UCSD-AML1 (cell line): Measurements from ENCODE around the gene SEMA3E.
"Not testable (repeated sequence)": the region's sequence is repeated elsewhere in the genome, so short reads cannot be mapped to it uniquely, and the experiment has no call there.

Experiments used
- DNase-seq: peaks from one replicate; lab custom pipeline; 2025; ENCODE audit not compliant: unreplicated experiment; lab: John Stamatoyannopoulos, UW

Gene SEMA3E

DNA sequence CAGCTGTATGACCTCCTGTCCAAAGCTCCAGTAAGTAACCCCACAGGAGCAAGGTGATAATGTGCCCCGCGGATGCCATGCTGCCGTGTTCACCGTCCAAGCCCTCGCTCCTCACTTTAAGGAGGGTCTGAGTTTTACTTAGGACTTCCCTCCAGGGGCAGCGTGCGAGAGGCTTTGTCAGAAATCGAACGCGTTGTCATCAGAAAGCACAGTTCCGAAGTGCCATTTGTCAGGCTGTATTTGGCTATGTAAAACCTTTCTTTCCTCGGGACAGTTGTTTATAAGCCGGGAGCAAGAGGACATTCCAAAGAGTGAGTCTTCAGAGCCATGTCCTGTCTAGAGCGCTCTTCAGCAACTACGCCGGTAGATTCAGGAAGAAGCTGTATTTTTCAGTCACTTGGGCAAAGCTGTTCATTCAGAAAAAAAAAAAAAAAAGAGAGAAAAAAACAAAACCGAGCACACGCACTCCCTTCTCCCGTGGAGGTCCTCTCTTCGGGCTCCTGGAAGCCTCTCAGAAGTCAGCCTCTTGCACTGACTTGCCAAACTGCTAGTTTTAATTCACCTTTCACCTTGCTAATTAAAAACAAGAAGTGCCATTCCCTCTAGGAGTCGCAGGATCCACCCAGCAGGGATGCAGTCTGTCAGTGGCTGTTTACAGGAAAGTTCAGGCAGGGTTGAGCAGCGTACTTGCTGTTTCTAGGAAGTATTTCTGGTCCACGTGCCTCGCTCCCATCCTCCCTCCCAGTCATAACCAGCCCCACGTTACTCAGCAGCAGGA is at the start of gene SEMA3E:
Gene SEMA3E, minus strand, starts transcription at position 676 of the 778 bp plus-strand sequence.
- no peak for DNase-seq

DNA sequence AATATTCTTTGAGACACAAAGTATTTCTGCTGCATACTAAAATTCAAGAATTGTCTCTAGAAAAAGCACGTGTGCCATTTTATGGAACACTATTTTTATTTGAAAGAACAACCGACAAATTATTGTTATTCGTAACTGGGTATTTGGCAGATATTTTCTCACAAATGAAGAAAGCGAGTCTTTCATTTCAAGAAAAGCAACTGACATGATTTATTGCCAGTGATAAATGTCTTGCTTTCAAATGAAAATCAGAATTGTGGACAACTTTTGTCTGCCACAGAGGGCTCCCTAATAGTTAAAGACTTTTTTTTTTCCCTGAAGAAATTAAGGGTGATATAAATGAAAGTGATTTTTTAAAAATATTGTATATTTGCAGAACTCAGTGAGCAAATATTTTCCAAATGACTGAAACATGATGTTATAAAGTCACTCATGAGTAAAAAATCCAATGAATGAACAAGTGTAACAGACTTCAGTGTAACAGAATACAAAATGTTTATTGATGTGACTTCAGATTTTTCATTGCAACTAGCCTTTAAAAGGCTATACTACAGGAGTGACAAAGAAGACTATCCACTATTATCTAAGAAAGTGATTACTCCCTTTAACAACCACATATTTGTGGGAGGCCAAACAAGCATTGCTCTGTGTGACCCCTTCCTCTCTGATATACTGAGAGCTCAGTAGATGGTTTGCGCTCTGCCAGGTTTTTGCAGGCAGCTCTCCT is 49.0 kb upstream of the SEMA3E start:
- DNase-seq, result no peak

DNA sequence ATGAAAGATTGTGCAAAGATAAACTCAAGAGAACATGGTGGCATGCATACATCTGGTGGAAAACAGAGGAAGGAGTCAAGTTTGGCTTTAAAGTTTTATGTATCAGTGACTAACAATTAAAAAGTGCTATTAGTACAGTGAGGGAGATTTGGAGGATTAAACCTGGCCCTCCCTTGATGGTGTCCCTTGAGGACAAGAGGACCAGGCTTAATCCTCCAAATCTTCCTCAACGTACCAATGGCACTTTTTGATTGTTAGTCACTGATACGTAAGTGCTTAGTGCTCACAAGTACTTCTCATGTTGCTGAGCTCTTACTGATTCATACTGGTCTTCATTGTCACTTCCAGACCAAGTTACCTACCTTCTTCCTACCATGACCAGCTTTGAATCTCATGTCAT is 47.2 kb upstream of the SEMA3E start:
- DNase-seq, result no peak

DNA sequence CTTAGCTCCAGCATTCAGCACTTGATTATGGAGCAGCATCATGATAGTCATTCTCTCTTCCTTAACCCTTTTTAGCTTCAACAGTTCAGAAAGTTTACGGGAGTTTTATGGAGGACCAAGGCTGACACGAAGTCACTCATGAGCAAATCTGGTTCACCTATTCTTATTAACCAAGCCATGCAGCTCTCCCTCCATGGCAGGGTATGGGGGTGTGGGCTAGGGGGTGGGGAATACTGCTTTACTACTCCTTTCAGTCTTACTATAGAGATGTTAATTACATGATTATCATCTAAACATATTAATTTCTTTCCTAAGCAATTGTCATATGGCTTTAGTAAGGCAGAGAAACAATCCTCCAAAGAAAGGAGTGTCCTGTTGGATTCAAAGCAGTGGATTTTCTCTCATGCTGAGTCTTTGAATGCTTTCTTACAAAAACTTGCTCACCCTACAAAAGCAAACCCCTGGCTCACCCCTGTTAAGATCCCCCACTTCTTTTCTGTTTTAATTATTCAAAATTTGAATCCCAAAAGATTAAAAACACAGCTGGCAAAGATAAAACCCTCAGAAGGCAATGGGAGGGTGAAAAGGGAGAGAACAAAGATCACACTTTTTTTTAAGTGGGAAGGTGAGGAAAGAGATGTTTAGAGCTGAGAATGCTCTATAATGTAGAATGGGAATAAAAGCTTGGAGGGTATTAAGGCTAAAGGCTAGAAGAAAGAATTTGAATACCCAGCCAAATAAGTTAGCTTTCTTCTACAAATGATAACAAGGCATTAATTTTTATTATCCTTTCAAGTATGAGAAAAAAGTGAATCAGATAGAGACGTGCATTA is 46.4 kb upstream of the SEMA3E start:
- no peak for DNase-seq

DNA sequence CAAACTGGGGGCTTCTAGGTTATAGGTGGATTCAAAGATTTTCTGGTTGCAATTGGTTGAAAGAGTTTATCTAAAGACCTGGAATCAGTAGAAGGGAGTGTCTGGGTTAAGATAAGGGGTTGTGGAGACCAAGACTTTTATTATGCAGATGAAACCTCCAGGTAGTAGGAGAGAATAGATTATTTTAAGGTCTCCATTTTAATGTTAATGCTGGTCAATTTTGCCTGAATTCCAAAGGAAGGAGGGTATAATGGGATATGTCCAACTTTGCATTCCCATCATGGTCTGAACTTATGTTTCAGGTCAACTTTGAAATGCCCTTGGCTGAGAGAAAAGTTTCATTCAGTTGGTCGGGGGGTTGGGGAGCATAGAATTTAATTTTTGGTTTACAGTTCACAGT is 44.3 kb upstream of the SEMA3E start:
- DNase-seq, result no peak

DNA sequence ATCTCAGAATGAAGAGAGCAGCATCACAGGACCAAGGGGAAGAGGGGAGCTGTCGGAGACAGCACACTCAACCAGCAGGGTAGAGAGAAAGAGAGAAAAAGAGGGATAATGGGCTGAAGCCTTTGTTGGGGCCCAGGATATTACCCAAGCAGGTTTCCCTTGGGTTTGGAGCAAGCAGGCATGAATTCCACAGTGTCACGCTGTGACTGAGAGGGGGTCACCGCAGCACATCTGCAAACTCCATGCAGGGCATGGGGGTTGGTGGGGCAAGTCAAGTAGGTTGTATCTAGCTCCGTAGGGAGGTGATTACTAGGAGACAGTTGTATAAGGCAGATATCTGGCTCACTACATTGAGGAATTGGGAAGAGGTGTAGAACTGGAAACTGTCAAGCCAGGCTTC is 42.2 kb upstream of the SEMA3E start:
- DNase-seq, result no peak

DNA sequence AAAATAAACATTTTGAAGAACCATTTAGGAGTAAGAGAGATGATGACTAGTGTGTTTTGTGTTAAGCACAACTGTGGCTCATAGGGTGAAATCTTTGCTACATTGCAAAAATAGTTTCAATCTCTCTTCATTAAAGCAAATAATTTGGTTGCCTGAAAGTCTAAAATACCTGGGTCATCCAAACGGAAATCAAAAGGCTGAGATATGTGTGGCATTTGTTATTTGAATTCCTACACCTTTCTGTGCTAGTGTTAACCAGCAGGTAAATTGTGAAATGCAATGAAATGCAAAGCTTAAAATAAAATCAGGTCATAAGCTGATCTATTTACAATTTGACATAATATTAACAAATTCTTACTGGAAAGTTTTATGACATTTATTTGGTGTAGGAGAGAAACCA is 40.9 kb upstream of the SEMA3E start:
- DNase-seq, result no peak

DNA sequence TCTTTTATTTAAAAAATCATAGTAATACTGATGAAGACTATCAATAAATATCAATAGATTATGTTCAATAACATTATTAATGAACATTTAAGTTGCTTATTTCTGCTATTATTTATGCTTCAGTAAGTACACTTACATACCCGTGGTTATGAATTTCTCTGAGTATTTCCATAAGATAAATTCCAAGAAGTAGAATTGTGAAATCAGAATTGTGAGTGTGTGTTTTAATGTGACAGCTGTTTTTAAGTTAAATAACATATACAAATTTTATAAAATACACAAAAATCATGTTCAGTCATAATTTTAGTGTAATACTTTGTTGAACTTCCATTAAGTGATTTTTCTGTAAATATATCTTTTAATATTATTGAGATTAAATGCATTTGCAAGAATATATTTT is 37.5 kb upstream of the SEMA3E start:
- DNase-seq, result no peak

DNA sequence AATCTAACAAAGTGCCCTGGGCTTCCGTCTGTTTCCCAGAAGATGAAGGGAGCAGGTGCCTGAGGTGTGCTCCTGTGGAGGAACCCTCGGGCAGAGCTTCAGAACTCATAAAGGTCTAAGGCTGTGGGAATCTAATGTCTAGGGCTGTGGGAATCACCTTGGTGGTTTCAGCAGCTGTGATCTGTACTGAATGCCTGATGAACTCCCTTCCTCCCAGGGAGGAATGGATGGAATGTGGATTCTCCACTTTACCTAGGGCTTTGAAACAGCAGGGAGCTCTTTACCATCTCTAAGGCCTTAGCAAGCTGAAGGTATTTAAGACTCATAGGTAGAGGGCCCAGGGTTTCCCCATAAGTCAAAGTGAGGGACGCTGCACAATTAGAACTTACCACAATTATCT is 36.0 kb upstream of the SEMA3E start:
- DNase-seq, result no peak

DNA sequence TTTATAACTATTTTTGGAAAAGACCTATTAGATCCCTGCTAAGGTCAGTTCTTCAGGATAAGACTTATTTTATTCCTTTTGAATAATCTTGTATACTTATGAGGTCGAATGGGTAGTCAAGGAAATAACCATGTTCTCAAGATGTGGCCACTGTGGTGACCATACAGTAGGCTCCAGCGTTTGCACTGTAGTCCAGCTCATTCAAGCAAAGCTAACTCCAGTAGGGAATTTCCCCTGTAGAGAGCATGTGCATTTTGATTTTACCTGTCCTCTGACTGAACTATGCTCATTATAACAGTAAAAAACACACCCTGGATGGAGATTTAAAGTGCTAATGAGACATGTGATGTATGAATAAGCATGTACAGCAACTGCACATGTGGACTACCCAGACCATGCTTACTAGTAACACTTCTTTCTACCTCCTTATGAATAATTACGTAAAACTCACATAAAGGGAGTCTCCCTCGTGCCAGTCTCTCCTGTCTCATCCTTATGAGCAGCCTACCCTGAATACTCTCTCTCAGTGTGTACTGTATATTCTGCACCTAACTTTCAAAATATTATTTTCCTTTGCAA is 32.4 kb upstream of the SEMA3E start:
- no peak for DNase-seq

DNA sequence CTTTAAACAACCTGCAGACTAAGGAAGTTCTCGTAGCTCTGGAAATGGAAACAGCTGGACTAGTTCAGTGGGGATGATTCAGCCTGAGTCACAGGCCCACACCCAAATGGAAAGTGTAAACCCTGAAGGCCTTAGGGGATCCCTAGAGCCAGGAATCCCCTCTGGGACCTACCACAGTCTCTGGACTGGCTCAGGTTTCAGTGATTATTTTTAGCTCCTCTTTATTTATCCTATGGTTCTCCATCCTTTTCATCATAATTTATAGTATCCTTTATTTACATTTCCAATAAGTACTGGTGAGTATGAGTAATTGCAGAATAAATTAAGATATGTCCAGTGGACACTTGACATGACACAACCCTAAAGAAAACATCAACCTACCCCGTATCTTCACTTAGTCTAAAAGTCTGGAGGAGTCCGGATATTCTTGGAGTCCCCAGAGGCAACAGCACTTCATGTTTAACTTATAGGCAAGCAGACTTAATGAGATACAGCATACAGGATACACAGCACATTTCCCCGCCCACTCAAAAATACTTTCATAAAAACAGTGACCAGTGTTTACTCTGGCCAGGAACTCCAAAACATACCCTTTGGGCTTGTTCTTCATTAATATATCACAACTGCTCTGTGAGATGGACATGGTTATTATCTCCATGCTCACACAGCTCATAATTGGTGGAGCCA is 28.4 kb upstream of the SEMA3E start:
- DNase-seq, result no peak

DNA sequence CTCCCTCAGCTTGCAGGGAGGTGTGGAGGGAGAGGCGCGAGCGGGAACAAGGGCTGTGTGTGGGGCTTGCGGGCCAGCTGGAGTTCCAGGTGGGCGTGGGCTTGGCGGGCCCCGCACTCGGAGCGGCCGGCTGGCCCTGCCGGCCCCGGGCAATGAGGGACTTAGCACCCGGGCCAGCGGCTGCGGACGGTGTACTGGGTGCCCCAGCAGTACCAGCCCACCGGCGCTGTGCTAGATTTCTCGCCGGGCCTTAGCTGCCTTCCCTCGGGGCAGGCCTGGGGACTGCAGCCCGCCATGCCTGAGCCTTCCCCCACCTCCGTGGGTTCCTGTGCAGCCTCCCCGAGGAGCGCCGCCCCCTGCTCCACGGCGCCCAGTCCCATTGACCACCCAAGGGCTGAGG is 24.4 kb upstream of the SEMA3E start:
- not testable (repeated sequence) for DNase-seq

DNA sequence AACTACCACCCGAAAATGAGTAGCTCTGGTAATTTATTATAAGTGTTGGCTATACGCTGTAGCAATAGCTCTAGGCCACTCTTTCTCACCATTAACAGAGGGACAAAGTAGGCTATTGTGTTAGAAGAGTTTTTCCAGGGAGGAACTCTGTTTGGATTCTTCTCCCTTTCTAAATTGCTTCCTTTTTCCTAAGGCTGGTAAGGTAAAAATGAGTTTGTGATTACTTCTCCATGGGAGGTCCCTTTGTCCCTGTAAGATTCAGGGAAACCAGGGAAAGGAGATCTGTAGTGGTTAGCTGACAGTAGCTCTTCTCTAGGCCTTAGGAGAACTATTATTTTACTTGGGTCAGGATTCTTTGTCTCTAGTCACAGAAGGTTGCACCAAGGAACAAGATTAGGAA is 23.2 kb upstream of the SEMA3E start:
- no peak for DNase-seq

DNA sequence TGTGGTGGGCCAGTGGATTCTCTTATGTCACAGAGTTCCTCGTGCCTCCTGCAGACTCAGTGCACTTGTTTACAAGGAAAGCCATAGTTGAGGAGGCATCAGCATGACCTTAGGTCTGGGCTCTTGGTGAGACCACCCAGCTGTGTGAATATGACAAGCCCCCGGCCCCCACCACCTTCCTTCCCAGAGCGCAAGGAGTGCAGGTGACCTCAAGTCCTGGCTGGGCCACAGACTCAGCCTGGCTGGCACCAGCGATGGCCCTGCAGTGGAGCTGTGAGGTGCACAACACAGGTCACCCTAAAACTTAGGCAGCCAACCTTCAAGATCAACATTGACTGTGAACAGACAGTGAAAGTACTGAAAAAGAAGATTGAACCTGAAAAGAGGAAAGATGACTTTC is 14.2 kb upstream of the SEMA3E start:
- DNase-seq, result no peak

DNA sequence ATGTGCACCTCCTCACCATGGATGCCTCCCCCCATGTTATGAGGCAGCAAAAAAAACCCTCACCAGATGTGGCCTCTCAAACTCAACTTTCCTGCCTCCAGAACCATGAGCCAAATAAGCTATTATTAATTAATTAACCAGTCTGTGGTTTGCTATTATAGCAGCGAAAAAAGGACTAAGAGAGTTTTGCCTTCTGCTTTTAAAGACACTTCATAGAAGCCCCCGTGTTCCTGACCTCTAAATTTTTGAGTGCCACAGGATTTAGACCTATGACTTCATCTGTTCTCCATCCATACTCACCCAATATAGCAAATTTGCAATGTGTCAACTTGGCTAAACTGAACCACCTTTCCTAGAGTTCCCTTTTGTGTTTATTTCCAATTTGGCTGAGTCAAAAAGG is 9.2 kb upstream of the SEMA3E start:
- no peak for DNase-seq

DNA sequence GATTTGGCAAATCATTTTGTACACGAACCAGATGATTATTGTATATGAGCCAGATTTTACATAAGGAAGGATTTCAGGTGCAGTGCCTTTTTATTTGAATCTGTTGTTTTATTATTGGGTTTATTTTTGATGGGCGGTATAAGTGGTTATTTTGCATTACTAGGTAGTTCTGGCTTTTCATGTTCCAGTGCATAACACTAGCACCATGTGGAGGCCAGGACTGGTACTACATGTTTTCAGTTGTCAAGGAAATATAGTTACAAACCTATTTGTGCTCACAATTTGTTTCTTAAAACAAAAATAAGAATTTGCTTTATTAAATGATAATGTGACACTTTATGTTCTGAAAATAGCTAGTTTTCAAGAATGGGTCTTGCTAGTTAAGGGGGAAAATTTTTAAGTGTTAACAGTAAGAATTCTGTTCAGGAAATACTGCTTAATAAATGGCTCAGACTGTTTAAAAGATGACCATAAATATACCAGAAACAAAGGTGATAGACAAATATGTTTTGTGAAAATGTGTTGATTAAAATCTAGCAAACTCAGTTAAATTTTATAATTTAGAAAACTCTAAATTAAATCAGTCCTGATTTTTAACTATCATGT is 7.1 kb upstream of the SEMA3E start:
- no peak for DNase-seq

DNA sequence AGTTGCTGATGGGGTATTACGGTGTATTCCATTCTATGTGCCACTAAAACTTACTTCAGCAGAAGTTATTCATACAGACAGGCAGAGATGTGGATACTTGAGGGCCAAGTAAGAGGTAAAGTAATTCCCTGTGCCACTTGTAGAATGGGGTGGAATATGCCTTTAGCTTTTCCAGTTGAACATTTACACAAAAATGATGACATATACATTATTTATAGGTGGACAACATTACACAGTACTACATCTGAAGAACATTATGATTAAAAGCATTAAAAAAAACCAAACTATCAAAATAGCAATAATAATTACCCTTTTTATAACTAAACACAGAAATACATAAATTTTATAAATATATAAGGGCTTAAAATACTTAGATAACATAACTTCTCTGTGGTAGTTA is 3.5 kb upstream of the SEMA3E start:
- DNase-seq, result no peak

DNA sequence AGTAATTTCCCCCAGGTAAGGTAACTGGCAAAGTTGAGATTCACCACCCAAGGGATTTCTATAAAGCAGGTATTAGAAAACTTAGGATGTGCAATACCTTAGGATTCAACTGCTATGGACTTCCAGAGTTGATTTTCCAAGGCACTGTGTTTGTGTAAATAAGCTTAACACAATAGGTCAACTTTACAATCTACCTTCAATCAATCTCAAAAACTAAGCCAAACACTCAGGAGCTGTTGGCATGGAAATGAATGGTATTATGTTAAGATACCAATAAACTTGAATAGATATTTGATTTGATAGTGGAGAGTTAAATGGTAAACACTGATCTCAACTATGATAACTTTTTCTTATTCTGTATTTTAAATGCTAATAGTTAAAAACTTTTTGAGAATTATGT is 762 bp upstream of the SEMA3E start:
- no peak for DNase-seq

DNA sequence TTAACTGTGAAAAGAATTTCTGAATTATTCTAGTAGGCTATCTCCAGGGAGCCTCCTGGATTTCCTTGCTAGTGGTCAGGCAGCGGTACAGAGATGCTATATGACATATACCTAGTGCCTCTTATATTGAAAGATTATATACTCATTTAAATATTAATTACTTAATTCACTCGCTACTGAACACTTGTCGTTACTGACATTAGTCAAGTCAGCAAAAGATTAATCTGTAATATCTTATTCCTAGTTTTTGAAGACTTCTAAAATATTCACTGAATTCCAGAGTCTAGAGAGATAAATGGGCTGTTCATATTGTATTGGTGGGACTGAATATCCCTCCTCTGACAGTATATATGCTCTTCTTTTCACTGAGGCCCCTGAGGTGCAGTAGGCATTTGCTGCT is 2.9 kb downstream of the SEMA3E start:
- DNase-seq, result no peak

DNA sequence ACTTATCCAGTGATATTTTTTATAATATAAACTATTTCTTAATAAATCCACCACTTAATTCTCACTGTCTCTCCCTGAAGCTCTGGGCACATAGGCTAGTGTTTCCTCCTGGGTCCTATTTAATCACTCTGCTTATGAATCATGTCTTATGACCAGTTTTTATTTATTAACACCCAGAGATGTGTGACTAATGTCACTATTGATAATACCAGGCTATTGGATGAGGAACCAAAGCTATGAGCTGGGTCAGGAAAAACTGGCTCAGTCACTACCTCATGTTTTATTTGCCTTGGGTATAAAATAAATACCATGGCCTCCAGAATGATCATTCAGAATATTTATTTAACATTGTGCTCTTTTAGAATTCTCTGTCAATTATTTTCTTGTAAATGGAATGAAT is 5.2 kb downstream of the SEMA3E start:
- DNase-seq, result no peak

DNA sequence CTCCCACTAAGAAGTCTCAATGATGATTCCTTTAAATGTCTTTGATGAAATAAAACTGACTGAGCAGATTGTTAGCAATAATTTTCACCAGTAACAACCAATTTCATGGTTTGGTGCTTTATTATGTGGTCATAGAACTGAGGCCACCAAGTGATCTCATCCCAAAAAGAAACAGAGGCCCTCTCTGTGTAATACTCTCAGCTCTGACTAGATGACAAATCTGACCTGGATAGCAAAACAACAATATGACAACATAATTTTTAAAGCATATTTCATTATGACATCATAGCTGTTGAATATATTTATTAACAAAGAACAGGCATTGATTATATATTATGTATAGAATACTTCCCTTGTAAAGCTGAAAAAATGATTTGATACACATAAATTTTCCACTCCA is 5.9 kb downstream of the SEMA3E start:
- no peak for DNase-seq
